Activated CD4-positive, alpha-beta T cell treated with anti-CD3 and anti-CD28 coated beads, Interleukin-2, amount 50 U/mL, for 1 hour (primary cell): ENCODE measurements around the gene RALY.
A peak's percentile ranks its signal among the peaks of the same experiment; 100 is the strongest.
"Not testable (repeated sequence)": the region's sequence is repeated elsewhere in the genome, so short reads cannot be mapped to it uniquely, and the experiment has no call there.

Experiments used
- DNase-seq: peaks from one replicate; pipeline ENCODE4 v3.0.0-alpha.2; 2020

RALY gene

GRCh38 chr20:34111702-34112599 lies 118.2 kb downstream of the RALY start, which contains the start of gene EIF2S2:
EIF2S2 (minus strand) TSS chr20:34112243; CDS start chr20:34112110, 133 bp downstream.
- peak; percentile 94 for DNase-seq

GRCh38 chr20:34112600-34113101 lies 118.9 kb downstream of the RALY start:
- peak; percentile 13 for DNase-seq

- no peak for DNase-seq
These were observed 121.1 kb downstream of the RALY start for GRCh38 chr20:34114809-34115208.

- no peak for DNase-seq
These were observed 121.5 kb downstream of the RALY start for GRCh38 chr20:34115232-34115631.

- DNase-seq, result no peak
These were observed 126.5 kb downstream of the RALY start for GRCh38 chr20:34120213-34120612.

- no peak for DNase-seq
These were observed 128.7 kb downstream of the RALY start for GRCh38 chr20:34122274-34122980.

- no peak for DNase-seq
These were observed 129.6 kb downstream of the RALY start for GRCh38 chr20:34123309-34123708.

- no peak for DNase-seq
These were observed 130.9 kb downstream of the RALY start for GRCh38 chr20:34124469-34125249.

- no peak for DNase-seq
These were observed 134.1 kb downstream of the RALY start for GRCh38 chr20:34127792-34128191.

- peak; percentile 34 for DNase-seq
These were observed 135.9 kb downstream of the RALY start for GRCh38 chr20:34129518-34130162.

- DNase-seq, result no peak
These were observed 137.8 kb downstream of the RALY start for GRCh38 chr20:34131491-34131890.

GRCh38 chr20:34132491-34132890 lies 138.8 kb downstream of the RALY start:
- DNase-seq, result not testable (repeated sequence)

GRCh38 chr20:34132943-34133342 lies 139.2 kb downstream of the RALY start:
- not testable (repeated sequence) for DNase-seq

GRCh38 chr20:34133365-34133860 lies 139.7 kb downstream of the RALY start:
- not testable (repeated sequence) for DNase-seq
